DOHH2 (cell line): ENCODE measurements around the gene PROZ.

Experiments used
- EZH2phosphoT487 ChIP-seq: fragments of 200-600 bp; sonication (generic); IDR thresholded peaks from 2 replicates; pipeline ENCODE4 v1.6.1; 2017; ENCODE audit warnings: borderline replicate concordance, mild to moderate bottlenecking, antibody characterized with exemption, low read length, moderate library complexity, mixed read lengths
- TF ChIP-seq, protein P1 (sequence below): fragments of 200-600 bp; sonication (generic); IDR thresholded peaks from one replicate; pipeline ENCODE4 v1.5.1; 2014; ENCODE audit warnings: antibody characterized with exemption, mild to moderate bottlenecking, low read depth, low read length; ENCODE audit not compliant: poor library complexity, severe bottlenecking

- TF ChIP-seq, protein P1, sequence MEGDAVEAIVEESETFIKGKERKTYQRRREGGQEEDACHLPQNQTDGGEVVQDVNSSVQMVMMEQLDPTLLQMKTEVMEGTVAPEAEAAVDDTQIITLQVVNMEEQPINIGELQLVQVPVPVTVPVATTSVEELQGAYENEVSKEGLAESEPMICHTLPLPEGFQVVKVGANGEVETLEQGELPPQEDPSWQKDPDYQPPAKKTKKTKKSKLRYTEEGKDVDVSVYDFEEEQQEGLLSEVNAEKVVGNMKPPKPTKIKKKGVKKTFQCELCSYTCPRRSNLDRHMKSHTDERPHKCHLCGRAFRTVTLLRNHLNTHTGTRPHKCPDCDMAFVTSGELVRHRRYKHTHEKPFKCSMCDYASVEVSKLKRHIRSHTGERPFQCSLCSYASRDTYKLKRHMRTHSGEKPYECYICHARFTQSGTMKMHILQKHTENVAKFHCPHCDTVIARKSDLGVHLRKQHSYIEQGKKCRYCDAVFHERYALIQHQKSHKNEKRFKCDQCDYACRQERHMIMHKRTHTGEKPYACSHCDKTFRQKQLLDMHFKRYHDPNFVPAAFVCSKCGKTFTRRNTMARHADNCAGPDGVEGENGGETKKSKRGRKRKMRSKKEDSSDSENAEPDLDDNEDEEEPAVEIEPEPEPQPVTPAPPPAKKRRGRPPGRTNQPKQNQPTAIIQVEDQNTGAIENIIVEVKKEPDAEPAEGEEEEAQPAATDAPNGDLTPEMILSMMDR: no peak
- no peak for TF ChIP-seq EZH2phosphoT487
Observed at GRCh38 chr13:113169277-113170272, 11.1 kb downstream of the PROZ start.
